Measurements from ENCODE around the gene IGFBP7. TPM values are rescaled to one million over a fixed set of nuclear protein-coding genes. Genes with fewer than 3 reads are reported as not detected.

The IGFBP7 gene
- total and polyA plus RNA-seq, 4 donors = 60.5 to 216 (median 205) TPM

DNA sequence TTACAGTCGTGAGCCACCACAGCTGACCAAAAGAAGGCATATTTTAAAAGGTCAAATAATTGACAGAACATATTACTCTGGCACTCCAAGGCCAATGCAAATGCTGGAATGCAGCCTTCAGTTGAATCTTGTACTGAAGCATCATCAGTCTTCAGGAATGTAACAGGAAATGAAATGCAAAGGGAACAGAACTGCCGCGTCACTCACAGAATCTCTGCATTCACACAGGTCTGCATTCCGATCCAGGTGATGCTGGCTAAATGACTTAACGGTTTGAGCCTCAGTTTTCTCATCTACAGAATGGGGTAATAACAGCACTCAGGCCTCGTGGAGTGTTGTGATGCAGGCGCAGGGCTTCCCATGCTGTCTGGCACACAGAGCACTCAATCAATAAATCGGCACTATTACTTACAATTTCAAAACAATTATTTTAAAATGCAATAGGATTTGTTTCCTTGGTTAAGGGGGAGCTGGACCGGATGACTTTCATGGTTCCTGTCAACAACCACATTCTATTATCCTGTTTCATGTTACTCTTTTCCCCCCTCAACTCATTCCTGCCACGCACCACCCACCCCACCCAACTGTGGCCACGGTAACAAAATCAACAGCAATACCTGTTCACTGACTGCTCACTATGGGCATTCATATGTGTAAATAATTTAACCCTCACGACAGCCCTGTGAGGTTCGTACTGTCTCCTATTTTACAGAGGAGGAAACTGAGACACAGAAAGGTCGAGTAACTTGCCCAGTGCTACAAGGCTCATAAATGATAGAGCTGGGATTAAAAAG lies 32.4 kb downstream of the IGFBP7 start:
- Histone ChIP-seq H3K27me3 (ENCODE audit: control insufficient read depth in 4 of 4, insufficient read depth in 4 of 4, low read length in 3 of 4) (peaks cover 0 to 4% (median 0%) of the 10 kb centered on the region in 4 donors), H3K9me3 (ENCODE audit: control insufficient read depth in 4 of 4, low read length in 3 of 4) (no peaks in the 10 kb centered on the region), H3K4me3 (ENCODE audit: low read depth in 1 of 3, low read length in 3 of 3) (no peak overlapping the region), H3K27ac (ENCODE audit: low read depth in 1 of 2, low read length in 2 of 2) (no peak overlapping the region), H3K9ac (ENCODE audit: low read depth in 1 of 2, low read length in 2 of 2) (no peak overlapping the region), H3K4me1 (ENCODE audit: control insufficient read depth in 4 of 4, insufficient read depth in 4 of 4, low read length in 3 of 4) (no peaks in the 10 kb centered on the region), H3K36me3 (ENCODE audit: control insufficient read depth in 4 of 4, insufficient read depth in 3 of 4, low read depth in 1 of 4, low read length in 3 of 4) (no peaks in the 10 kb centered on the region)
- TF ChIP-seq GABPA (IDR thresholded peaks at IDR 0.05 in 1 of 2, conservative IDR thresholded peaks at IDR 0.05 in 1 of 2) (no peak), FOXA2 (IDR thresholded peaks at IDR 0.05) (no peak), JUND (IDR thresholded peaks at IDR 0.05) (no peak), FOXA1 (IDR thresholded peaks at IDR 0.05) (no peak), SP1 (IDR thresholded peaks at IDR 0.05) (no peak), YY1 (IDR thresholded peaks at IDR 0.05) (no peak), NR2F2 (IDR thresholded peaks at IDR 0.05) (no peak), RAD21 (IDR thresholded peaks at IDR 0.05) (no peak)
- TF ChIP-seq, protein P1, sequence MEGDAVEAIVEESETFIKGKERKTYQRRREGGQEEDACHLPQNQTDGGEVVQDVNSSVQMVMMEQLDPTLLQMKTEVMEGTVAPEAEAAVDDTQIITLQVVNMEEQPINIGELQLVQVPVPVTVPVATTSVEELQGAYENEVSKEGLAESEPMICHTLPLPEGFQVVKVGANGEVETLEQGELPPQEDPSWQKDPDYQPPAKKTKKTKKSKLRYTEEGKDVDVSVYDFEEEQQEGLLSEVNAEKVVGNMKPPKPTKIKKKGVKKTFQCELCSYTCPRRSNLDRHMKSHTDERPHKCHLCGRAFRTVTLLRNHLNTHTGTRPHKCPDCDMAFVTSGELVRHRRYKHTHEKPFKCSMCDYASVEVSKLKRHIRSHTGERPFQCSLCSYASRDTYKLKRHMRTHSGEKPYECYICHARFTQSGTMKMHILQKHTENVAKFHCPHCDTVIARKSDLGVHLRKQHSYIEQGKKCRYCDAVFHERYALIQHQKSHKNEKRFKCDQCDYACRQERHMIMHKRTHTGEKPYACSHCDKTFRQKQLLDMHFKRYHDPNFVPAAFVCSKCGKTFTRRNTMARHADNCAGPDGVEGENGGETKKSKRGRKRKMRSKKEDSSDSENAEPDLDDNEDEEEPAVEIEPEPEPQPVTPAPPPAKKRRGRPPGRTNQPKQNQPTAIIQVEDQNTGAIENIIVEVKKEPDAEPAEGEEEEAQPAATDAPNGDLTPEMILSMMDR (IDR thresholded peaks at IDR 0.05; ENCODE audit: low read depth, low read length, missing input control) = no peak
- TF ChIP-seq, protein P2, sequence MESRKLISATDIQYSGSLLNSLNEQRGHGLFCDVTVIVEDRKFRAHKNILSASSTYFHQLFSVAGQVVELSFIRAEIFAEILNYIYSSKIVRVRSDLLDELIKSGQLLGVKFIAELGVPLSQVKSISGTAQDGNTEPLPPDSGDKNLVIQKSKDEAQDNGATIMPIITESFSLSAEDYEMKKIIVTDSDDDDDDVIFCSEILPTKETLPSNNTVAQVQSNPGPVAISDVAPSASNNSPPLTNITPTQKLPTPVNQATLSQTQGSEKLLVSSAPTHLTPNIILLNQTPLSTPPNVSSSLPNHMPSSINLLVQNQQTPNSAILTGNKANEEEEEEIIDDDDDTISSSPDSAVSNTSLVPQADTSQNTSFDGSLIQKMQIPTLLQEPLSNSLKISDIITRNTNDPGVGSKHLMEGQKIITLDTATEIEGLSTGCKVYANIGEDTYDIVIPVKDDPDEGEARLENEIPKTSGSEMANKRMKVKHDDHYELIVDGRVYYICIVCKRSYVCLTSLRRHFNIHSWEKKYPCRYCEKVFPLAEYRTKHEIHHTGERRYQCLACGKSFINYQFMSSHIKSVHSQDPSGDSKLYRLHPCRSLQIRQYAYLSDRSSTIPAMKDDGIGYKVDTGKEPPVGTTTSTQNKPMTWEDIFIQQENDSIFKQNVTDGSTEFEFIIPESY (IDR thresholded peaks at IDR 0.05) = no peak
- TF ChIP-seq, protein P3, sequence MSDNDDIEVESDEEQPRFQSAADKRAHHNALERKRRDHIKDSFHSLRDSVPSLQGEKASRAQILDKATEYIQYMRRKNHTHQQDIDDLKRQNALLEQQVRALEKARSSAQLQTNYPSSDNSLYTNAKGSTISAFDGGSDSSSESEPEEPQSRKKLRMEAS (IDR thresholded peaks at IDR 0.05) = no peak
- DNase-seq (ENCODE audit: low spot score) = no peak
- 71% methylated on average over 14 of the region's 14 CpGs for WGBS

DNA sequence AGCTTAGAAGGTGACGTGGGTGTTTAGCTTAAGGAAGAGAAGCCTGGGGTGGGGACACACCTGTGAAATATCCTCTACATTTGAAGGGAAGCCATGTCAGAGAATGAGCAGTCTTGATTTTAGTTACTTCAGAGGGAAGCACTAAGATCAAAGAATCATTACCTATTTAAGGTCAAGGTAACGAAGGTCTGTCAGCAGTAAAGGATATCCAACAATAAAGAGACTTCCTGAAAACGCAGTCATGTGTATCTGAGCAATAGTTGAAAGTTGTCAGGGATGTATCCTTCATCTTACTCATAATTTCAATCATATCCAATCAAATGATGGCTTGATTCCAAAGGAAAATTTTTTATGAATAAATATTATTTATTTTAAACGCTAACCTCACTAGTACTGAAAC lies 33.5 kb downstream of the IGFBP7 start:
- H3K27me3 ChIP-seq (ENCODE audit: control insufficient read depth in 4 of 4, insufficient read depth in 4 of 4, low read length in 3 of 4) = no peaks in the 10 kb centered on the region
- no peak overlapping the region for H3K4me3 ChIP-seq (ENCODE audit: low read depth in 1 of 3, low read length in 3 of 3)
- WGBS = 60% methylated on average over 4 of the region's 4 CpGs
- H3K4me1 ChIP-seq (ENCODE audit: control insufficient read depth in 4 of 4, insufficient read depth in 4 of 4, low read length in 3 of 4) = no peaks in the 10 kb centered on the region
- DNase-seq (ENCODE audit: low spot score) = no peak
- H3K27ac ChIP-seq (ENCODE audit: low read depth in 1 of 2, low read length in 2 of 2) = no peak overlapping the region
- no peak overlapping the region for H3K9ac ChIP-seq (ENCODE audit: low read depth in 1 of 2, low read length in 2 of 2)
- no peaks in the 10 kb centered on the region for H3K9me3 ChIP-seq (ENCODE audit: control insufficient read depth in 4 of 4, low read length in 3 of 4)
- no peaks in the 10 kb centered on the region for H3K36me3 ChIP-seq (ENCODE audit: control insufficient read depth in 4 of 4, insufficient read depth in 3 of 4, low read depth in 1 of 4, low read length in 3 of 4)
- no peak for TF ChIP-seq FOXA1 (IDR thresholded peaks at IDR 0.05)
- TF ChIP-seq HNF4G (IDR thresholded peaks at IDR 0.05) = no peak
- TF ChIP-seq NR2F2 (IDR thresholded peaks at IDR 0.05) = no peak
- TF ChIP-seq ATF3 (IDR thresholded peaks at IDR 0.05) = no peak
- TF ChIP-seq, protein P1 (IDR thresholded peaks at IDR 0.05; ENCODE audit: low read depth, low read length, missing input control) = no peak
- TF ChIP-seq, protein P2 (IDR thresholded peaks at IDR 0.05) = no peak
- TF ChIP-seq TAF1 (conservative IDR thresholded peaks at IDR 0.05) = no peak
- TF ChIP-seq RXRA (IDR thresholded peaks at IDR 0.05) = no peak
- TF ChIP-seq EGR1 (IDR thresholded peaks at IDR 0.05; ENCODE audit: low read depth in 2 of 2) = no peak
- TF ChIP-seq SP1 (IDR thresholded peaks at IDR 0.05) = no peak
- TF ChIP-seq HNF4A (conservative IDR thresholded peaks at IDR 0.05) = no peak
- TF ChIP-seq RAD21 (IDR thresholded peaks at IDR 0.05) = no peak
- TF ChIP-seq, protein P3 (IDR thresholded peaks at IDR 0.05) = no peak
- TF ChIP-seq JUND (IDR thresholded peaks at IDR 0.05) = no peak
- TF ChIP-seq YY1 (IDR thresholded peaks at IDR 0.05) = no peak
- no peak for TF ChIP-seq FOXA2 (IDR thresholded peaks at IDR 0.05)
- TF ChIP-seq REST (IDR thresholded peaks at IDR 0.05) = no peak

All from liver (tissue), 9 donors.